Smooth muscle cell (in vitro differentiated cells): Measurements from ENCODE around the gene TRIM24. TPM values are rescaled to one million over a fixed set of nuclear protein-coding genes. Genes with fewer than 3 reads are reported as not detected.

ENCODE experiments used
- DNase-seq: peaks from one replicate; lab custom pipeline; 2025; ENCODE audit not compliant: unreplicated experiment; lab: John Stamatoyannopoulos, UW
- H2AFZ ChIP-seq: fragments of 200-600 bp; sonication (generic); 2 replicates; pipeline ENCODE4 v1.6.0; 2016; ENCODE audit warnings: antibody characterized with exemption, low read depth, mild to moderate bottlenecking
- H3F3A ChIP-seq: fragments of 200-600 bp; sonication (generic); 2 replicates; pipeline ENCODE4 v1.6.0; 2017; ENCODE audit warnings: antibody characterized with exemption, low read depth
- H3K27ac ChIP-seq: fragments of 200-600 bp; sonication (generic); 2 replicates; pipeline ENCODE4 v1.5.1; 2016; ENCODE audit warnings: low read depth, mild to moderate bottlenecking
- H3K27me3 ChIP-seq: fragments of 200-600 bp; sonication (generic); 2 replicates; pipeline ENCODE4 v1.6.1; 2016; ENCODE audit warnings: low read depth, mild to moderate bottlenecking
- H3K36me3 ChIP-seq: fragments of 200-600 bp; sonication (generic); 2 replicates; pipeline ENCODE4 v1.5.1; 2016; ENCODE audit warnings: low read depth
- H3K4me1 ChIP-seq: fragments of 200-600 bp; sonication (generic); 2 replicates; pipeline ENCODE4 v1.5.1; 2016; ENCODE audit warnings: low read depth
- H3K4me2 ChIP-seq: fragments of 200-600 bp; sonication (generic); 2 replicates; pipeline ENCODE4 v1.6.0; 2016; ENCODE audit warnings: mild to moderate bottlenecking
- H3K4me3 ChIP-seq: fragments of 200-600 bp; sonication (generic); 2 replicates; pipeline ENCODE4 v1.5.1; 2016; ENCODE audit warnings: mild to moderate bottlenecking
- H3K79me2 ChIP-seq: fragments of 200-600 bp; sonication (generic); 2 replicates; pipeline ENCODE4 v1.6.0; 2016; ENCODE audit warnings: low read depth, mild to moderate bottlenecking
- H3K9ac ChIP-seq: fragments of 200-600 bp; sonication (generic); 2 replicates; pipeline ENCODE4 v1.6.0; 2016; ENCODE audit warnings: low read depth
- H3K9me3 ChIP-seq: fragments of 200-600 bp; sonication (generic); replicated peaks from 2 replicates; pipeline ENCODE4 v1.5.1; 2016; ENCODE audit warnings: low read depth
- H4K20me1 ChIP-seq: fragments of 200-600 bp; sonication (generic); 2 replicates; pipeline ENCODE4 v1.6.0; 2016; ENCODE audit warnings: low read depth
- CTCF ChIP-seq: fragments of 200-600 bp; sonication (generic); IDR thresholded peaks from 2 replicates; pipeline ENCODE4 v1.5.1; 2017; ENCODE audit warnings: borderline replicate concordance, mild to moderate bottlenecking, antibody characterized with exemption; ENCODE audit not compliant: insufficient read depth, poor library complexity, severe bottlenecking
- WGBS: methylation state at CpG from one replicate; pipeline ENCODE4 v1.1.7; 2016; ENCODE audit warnings: low lambda C conversion rate; 5-methylcytosine and 5-hydroxymethylcytosine counted together
- polyA plus RNA-seq: library from polyadenylated mRNA; unstranded; fragments of >200 nt; fragmentation: Nextera tagmentation; extraction: Ambion mirVana; gene quantifications from 2 replicates; pipeline ENCODE4 v1.2.1, GENCODE V29; 2016
- total RNA-seq: library from RNA; depleted of rRNA; stranded (reverse); fragments of >200 nt; gene quantifications from 2 replicates; pipeline ENCODE4 v1.2.3, GENCODE V29; 2014

Gene TRIM24
- total and polyA plus RNA-seq, 2 experiments from 2014 or later: 24.9 to 60.7 TPM

GRCh38 chr7:138575897-138576428 is 115.9 kb downstream of the TRIM24 start:
- Histone ChIP-seq H3K4me1 (no peaks in the 10 kb centered on the region), H3K27ac (no peak overlapping the region), H3K27me3 (no peaks in the 10 kb centered on the region), H3K79me2 (peaks cover 7% of the 10 kb centered on the region), H3K9me3 (no peaks in the 10 kb centered on the region), H4K20me1 (no peaks in the 10 kb centered on the region), H3K36me3 (peaks cover 64% of the 10 kb centered on the region), H3K4me2 (no peak overlapping the region), H2AFZ (no peak overlapping the region), H3K4me3 (no peak overlapping the region), H3K9ac (no peak overlapping the region), H3F3A (peaks cover 7% of the 10 kb centered on the region)
- no peak for DNase-seq
- no peak for TF ChIP-seq CTCF
- WGBS: 97% methylated on average over 5 of the region's 5 CpGs

- H3K36me3 ChIP-seq: peaks cover 55% of the 10 kb centered on the region
- TF ChIP-seq CTCF: no peak
- H3K4me2 ChIP-seq: no peak overlapping the region
- no peak overlapping the region for H3K27ac ChIP-seq
- H3K4me1 ChIP-seq: no peaks in the 10 kb centered on the region
- DNase-seq: no peak
- H3K4me3 ChIP-seq: no peak overlapping the region
- H3K9ac ChIP-seq: no peak overlapping the region
- H3K27me3 ChIP-seq: no peaks in the 10 kb centered on the region
- peaks cover 2% of the 10 kb centered on the region for H3K79me2 ChIP-seq
- 95% methylated on average over 1 of the region's 1 CpG for WGBS
- H3K9me3 ChIP-seq: no peaks in the 10 kb centered on the region
- peaks cover 4% of the 10 kb centered on the region for H3F3A ChIP-seq
- no peak overlapping the region for H2AFZ ChIP-seq
- H4K20me1 ChIP-seq: no peaks in the 10 kb centered on the region
Measured at GRCh38 chr7:138579136-138579535, 119.1 kb downstream of the TRIM24 start.

- H3K36me3 ChIP-seq: peaks cover 55% of the 10 kb centered on the region
- no peak for TF ChIP-seq CTCF
- H3K27ac ChIP-seq: no peak overlapping the region
Measured at GRCh38 chr7:138579671-138580070, 119.6 kb downstream of the TRIM24 start.

GRCh38 chr7:138581065-138581464 is 121.0 kb downstream of the TRIM24 start:
- Histone ChIP-seq H3F3A (no peaks in the 10 kb centered on the region), H2AFZ (no peak overlapping the region), H3K27me3 (no peaks in the 10 kb centered on the region), H3K36me3 (peaks cover 57% of the 10 kb centered on the region), H3K4me2 (no peak overlapping the region), H3K4me1 (no peaks in the 10 kb centered on the region), H3K27ac (no peak overlapping the region), H3K9me3 (no peaks in the 10 kb centered on the region), H3K4me3 (no peak overlapping the region), H4K20me1 (no peaks in the 10 kb centered on the region), H3K9ac (no peak overlapping the region), H3K79me2 (no peaks in the 10 kb centered on the region)
- no peak for TF ChIP-seq CTCF
- 94% methylated on average over 4 of the region's 4 CpGs for WGBS
- no peak for DNase-seq

More at GRCh38 chr7:138579671-138580070, 119.6 kb downstream of the TRIM24 start:
- H3F3A ChIP-seq: peaks cover under 1% of the 10 kb centered on the region
- no peaks in the 10 kb centered on the region for H3K27me3 ChIP-seq
- WGBS: 98% methylated on average over 3 of the region's 3 CpGs
- no peaks in the 10 kb centered on the region for H4K20me1 ChIP-seq
- no peak overlapping the region for H3K4me3 ChIP-seq
- H3K4me2 ChIP-seq: no peak overlapping the region
- H2AFZ ChIP-seq: no peak overlapping the region
- no peak overlapping the region for H3K9ac ChIP-seq
- H3K79me2 ChIP-seq: no peaks in the 10 kb centered on the region
- H3K9me3 ChIP-seq: no peaks in the 10 kb centered on the region
- no peak for DNase-seq
- no peaks in the 10 kb centered on the region for H3K4me1 ChIP-seq
